ENCODE measurements around the gene PDPN.

DNA sequence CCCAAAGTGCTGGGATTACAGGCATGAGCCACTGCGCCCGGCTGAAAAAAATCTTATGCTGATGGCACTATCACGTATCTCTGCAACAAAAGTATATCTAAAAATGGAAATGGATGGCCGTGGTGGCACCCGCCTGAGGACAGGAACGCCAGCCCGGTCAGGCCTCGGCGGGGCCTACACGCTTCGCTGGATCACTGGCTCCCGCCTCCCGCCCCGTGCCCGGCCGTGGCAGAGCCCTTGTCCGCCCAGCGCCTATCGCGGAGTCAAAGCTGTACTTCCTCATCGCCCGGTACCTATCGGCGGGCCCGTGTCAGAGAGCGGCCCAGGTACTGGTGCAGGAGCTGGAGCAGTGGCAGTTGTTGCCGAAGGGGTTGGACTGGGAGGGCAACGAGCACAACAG, 28.8 kb upstream of the PDPN start:
- TF ChIP-seq CTBP2 (IDR thresholded peaks at IDR 0.05; ENCODE audit: borderline replicate concordance, insufficient read depth, insufficient read length, low read length) (no peak), HDAC6 (IDR thresholded peaks at IDR 0.05; ENCODE audit: low read depth, low read length) (no peak), TAF1 (IDR thresholded peaks at IDR 0.05; ENCODE audit: low read depth, low read length) (no peak), POLR2A (IDR thresholded peaks at IDR 0.05; ENCODE audit: control extremely low read depth in 1 of 2, low read depth in 2 of 2, low read length in 2 of 2) (no peak), SP4 (IDR thresholded peaks at IDR 0.05; ENCODE audit: low read length) (no peak), SP2 (IDR thresholded peaks at IDR 0.05; ENCODE audit: low read length) (no peak), CEBPB (IDR thresholded peaks at IDR 0.05; ENCODE audit: low read depth, low read length) (no peak), GTF2F1 (IDR thresholded peaks at IDR 0.05; ENCODE audit: borderline replicate concordance, low read depth, low read length) (no peak), CBX8 (IDR thresholded peaks at IDR 0.05; ENCODE audit: borderline replicate concordance, low read depth, low read length) (no peak), RFX5 (IDR thresholded peaks at IDR 0.05; ENCODE audit: borderline replicate concordance, low read depth, low read length) (no peak)
- TF ChIP-seq, protein P1, sequence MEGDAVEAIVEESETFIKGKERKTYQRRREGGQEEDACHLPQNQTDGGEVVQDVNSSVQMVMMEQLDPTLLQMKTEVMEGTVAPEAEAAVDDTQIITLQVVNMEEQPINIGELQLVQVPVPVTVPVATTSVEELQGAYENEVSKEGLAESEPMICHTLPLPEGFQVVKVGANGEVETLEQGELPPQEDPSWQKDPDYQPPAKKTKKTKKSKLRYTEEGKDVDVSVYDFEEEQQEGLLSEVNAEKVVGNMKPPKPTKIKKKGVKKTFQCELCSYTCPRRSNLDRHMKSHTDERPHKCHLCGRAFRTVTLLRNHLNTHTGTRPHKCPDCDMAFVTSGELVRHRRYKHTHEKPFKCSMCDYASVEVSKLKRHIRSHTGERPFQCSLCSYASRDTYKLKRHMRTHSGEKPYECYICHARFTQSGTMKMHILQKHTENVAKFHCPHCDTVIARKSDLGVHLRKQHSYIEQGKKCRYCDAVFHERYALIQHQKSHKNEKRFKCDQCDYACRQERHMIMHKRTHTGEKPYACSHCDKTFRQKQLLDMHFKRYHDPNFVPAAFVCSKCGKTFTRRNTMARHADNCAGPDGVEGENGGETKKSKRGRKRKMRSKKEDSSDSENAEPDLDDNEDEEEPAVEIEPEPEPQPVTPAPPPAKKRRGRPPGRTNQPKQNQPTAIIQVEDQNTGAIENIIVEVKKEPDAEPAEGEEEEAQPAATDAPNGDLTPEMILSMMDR (IDR thresholded peaks at IDR 0.05; ENCODE audit: control extremely low read depth in 1 of 3, insufficient read depth in 1 of 3, low read depth in 1 of 3, low read length in 3 of 3) = no peak
